Immature natural killer cell (primary cell): Measurements from ENCODE around the gene MYH11. TPM values are rescaled to one million over a fixed set of nuclear protein-coding genes. Genes with fewer than 3 reads are reported as not detected.
A peak's percentile ranks its signal among the peaks of the same experiment; 100 is the strongest.

Experiments
- DNase-seq, 3 donors: peaks; one replicate each; pipeline ENCODE4 v3.0.0; 2022; ENCODE audit warnings: mixed read lengths in 1 of 3
- H3K27ac Mint-ChIP-seq, 6 donors: one replicate each; pipeline ENCODE4 v1.8.0; 2020; ENCODE audit warnings: mixed read lengths in 6 of 6, mild to moderate bottlenecking in 5 of 6, inconsistent platforms in 4 of 6, moderate library complexity in 3 of 6
- H3K27me3 Mint-ChIP-seq, 3 donors: one replicate each; pipeline ENCODE4 v1.8.0; 2020 to 2021; ENCODE audit warnings: low read depth in 3 of 3, mild to moderate bottlenecking in 3 of 3, mixed read lengths in 3 of 3, moderate library complexity in 3 of 3, inconsistent platforms in 1 of 3
- H3K36me3 Mint-ChIP-seq, 3 donors: one replicate each; pipeline ENCODE4 v1.8.0; 2020; ENCODE audit warnings: mixed read lengths in 3 of 3, inconsistent platforms in 2 of 3, mild to moderate bottlenecking in 2 of 3
- H3K4me1 Mint-ChIP-seq, 2 donors: one replicate each; pipeline ENCODE4 v1.8.0; 2020; ENCODE audit warnings: inconsistent platforms in 2 of 2, mild to moderate bottlenecking in 2 of 2, mixed read lengths in 2 of 2, moderate library complexity in 1 of 2
- H3K4me3 Mint-ChIP-seq, 5 donors: one replicate each; pipeline ENCODE4 v1.8.0; 2020; ENCODE audit warnings: mild to moderate bottlenecking in 5 of 5, mixed read lengths in 5 of 5, inconsistent platforms in 3 of 5, moderate library complexity in 3 of 5
- H3K9me3 Mint-ChIP-seq, 6 donors: one replicate each; pipeline ENCODE4 v1.8.0; 2020; ENCODE audit warnings: mild to moderate bottlenecking in 6 of 6, mixed read lengths in 6 of 6, inconsistent platforms in 4 of 6, moderate library complexity in 3 of 6
- polyA plus RNA-seq, 3 donors: library from polyadenylated mRNA; unstranded; fragments of 300-500 nt; fragmentation: Illumina TruSeq; gene quantifications; one replicate each; pipeline ENCODE4 v1.2.3, GENCODE V29; 2021

The MYH11 gene
- polyA plus RNA-seq, 3 donors from 2014 or later = 0.32 to 1.6 TPM; not detected in 1

DNA sequence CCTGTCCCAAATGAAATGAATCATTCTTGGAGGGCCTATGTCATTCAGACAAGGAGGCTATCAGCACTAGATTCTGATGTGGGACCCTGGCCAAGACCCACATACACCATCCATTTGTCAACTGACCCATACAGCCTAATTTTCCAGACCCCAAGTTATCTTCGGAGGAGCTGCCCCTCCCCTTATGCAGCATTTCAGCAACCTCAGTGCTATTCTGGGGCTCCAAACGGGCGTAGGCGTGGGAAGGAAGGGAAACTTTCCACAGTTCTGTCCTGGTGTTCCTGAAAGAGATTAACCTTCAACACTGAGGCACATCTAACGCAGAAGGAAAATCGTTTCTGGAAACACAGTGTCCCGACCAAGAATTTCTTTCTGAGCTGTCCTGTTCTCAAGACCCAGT, 86.7 kb downstream of the MYH11 start:
- Mint-ChIP-seq H3K9me3 (no peaks in the 10 kb centered on the region), H3K4me3 (no peak overlapping the region), H3K36me3 (no peaks in the 10 kb centered on the region), H3K27ac (no peak overlapping the region), H3K4me1 (peaks cover 2 to 4% of the 10 kb centered on the region in 2 donors), H3K27me3 (peaks cover 0 to 8% (median 1%) of the 10 kb centered on the region in 3 donors)
- no peak for DNase-seq

DNA sequence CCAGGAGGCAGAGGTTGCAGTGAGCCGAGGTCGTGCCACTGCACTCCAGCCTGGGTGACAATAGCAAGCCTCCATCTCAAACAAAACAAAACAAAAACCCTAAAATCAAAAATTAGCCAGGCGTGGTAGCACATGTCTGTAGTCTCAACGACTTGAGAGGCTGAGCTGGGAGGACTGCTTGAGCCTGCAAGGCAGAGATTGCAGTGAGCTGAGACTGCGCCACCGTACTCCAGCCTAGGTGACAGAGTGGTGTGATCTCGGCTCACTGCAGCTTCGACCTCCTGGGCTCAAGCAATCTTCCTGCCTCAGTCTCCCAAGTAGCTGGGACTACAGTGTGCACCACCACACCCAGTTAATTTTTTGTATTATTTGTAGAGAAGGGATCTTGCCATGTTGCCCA, 87.6 kb downstream of the MYH11 start:
- H3K4me1 Mint-ChIP-seq = peaks cover 2 to 4% of the 10 kb centered on the region in 2 donors
- no peaks in the 10 kb centered on the region for H3K36me3 Mint-ChIP-seq
- no peak overlapping the region for H3K27ac Mint-ChIP-seq
- no peaks in the 10 kb centered on the region for H3K9me3 Mint-ChIP-seq
- DNase-seq = no peak
- H3K4me3 Mint-ChIP-seq = no peak overlapping the region
- H3K27me3 Mint-ChIP-seq = peaks cover 0 to 8% (median 1%) of the 10 kb centered on the region in 3 donors

- H3K27ac Mint-ChIP-seq = no peak overlapping the region
- H3K4me1 Mint-ChIP-seq = peaks cover 2 to 4% of the 10 kb centered on the region in 2 donors
- no peak for DNase-seq
- no peaks in the 10 kb centered on the region for H3K9me3 Mint-ChIP-seq
- no peaks in the 10 kb centered on the region for H3K36me3 Mint-ChIP-seq
- H3K4me3 Mint-ChIP-seq = no peak overlapping the region
- H3K27me3 Mint-ChIP-seq = peaks cover 0 to 8% (median 1%) of the 10 kb centered on the region in 3 donors
Measured at GRCh38 chr16:15768201-15768600, 88.6 kb downstream of the MYH11 start.

GRCh38 chr16:15766918-15767317, 89.9 kb downstream of the MYH11 start:
- DNase-seq = no peak
- Mint-ChIP-seq H3K9me3 (no peaks in the 10 kb centered on the region), H3K36me3 (no peaks in the 10 kb centered on the region), H3K4me1 (peaks cover 2 to 4% of the 10 kb centered on the region in 2 donors), H3K27ac (peak overlapping the region in 1 of 6 donors; percentile 6), H3K4me3 (no peak overlapping the region), H3K27me3 (peaks cover 1 to 8% (median 5%) of the 10 kb centered on the region in 3 donors)

- Mint-ChIP-seq H3K36me3 (no peaks in the 10 kb centered on the region), H3K9me3 (no peaks in the 10 kb centered on the region), H3K4me1 (peaks cover 2 to 4% of the 10 kb centered on the region in 2 donors), H3K27ac (no peak overlapping the region), H3K4me3 (no peak overlapping the region), H3K27me3 (peaks cover 1 to 10% (median 7%) of the 10 kb centered on the region in 3 donors)
- peak; percentile 20 to 45 (median 36) for DNase-seq
Measured at GRCh38 chr16:15765880-15766279, 90.9 kb downstream of the MYH11 start.

DNA sequence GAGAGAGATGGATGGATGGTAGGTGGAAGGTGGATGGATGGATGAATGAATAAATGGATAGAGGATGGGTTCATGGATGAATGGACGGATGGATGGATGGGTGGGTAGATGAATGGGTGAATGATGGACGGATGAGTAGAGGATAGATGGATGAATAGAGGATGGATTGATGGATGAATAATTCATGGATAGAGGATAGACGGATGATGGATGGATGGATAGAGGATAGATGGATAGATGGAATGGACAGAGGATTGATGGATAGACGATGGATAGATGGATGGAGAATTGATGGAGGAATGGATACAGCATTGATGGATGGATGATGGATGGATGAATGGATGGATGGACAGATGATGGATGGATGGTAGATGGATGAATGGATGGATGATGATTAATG, 91.7 kb downstream of the MYH11 start:
- no peaks in the 10 kb centered on the region for H3K36me3 Mint-ChIP-seq
- H3K9me3 Mint-ChIP-seq = no peaks in the 10 kb centered on the region
- no peak for DNase-seq
- H3K27ac Mint-ChIP-seq = no peak overlapping the region
- H3K4me1 Mint-ChIP-seq = peaks cover 2 to 4% of the 10 kb centered on the region in 2 donors
- H3K4me3 Mint-ChIP-seq = no peak overlapping the region
- peaks cover 5 to 14% (median 9%) of the 10 kb centered on the region in 3 donors for H3K27me3 Mint-ChIP-seq

GRCh38 chr16:15764112-15764511, 92.7 kb downstream of the MYH11 start:
- no peak overlapping the region for H3K4me3 Mint-ChIP-seq
- no peaks in the 10 kb centered on the region for H3K36me3 Mint-ChIP-seq
- DNase-seq = no peak
- H3K4me1 Mint-ChIP-seq = peaks cover 2 to 4% of the 10 kb centered on the region in 2 donors
- H3K27ac Mint-ChIP-seq = no peak overlapping the region
- no peaks in the 10 kb centered on the region for H3K9me3 Mint-ChIP-seq
- peaks cover 5 to 20% (median 9%) of the 10 kb centered on the region in 3 donors for H3K27me3 Mint-ChIP-seq

DNA sequence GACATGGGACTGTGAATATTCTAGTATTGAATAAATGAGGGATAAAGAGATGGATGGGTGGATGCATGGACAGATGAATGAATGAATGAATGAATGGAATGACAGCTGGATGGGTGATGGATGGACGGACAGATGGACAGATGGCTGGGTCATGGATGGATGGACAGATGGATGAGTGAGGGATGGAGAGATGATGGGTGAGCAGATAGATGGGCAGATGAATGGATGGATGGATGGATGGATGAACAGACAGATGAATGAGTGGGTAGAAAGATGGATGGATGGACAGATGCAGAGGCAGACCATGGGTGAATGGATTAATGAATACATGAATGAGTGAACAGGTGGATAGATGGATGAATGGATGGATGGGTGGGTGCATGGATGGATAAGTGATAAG, 96.7 kb downstream of the MYH11 start:
- H3K9me3 Mint-ChIP-seq = no peaks in the 10 kb centered on the region
- no peaks in the 10 kb centered on the region for H3K36me3 Mint-ChIP-seq
- no peaks in the 10 kb centered on the region for H3K4me1 Mint-ChIP-seq
- no peak overlapping the region for H3K27ac Mint-ChIP-seq
- H3K4me3 Mint-ChIP-seq = no peak overlapping the region
- DNase-seq = no peak
- peaks cover 3 to 30% (median 5%) of the 10 kb centered on the region in 3 donors for H3K27me3 Mint-ChIP-seq

DNA sequence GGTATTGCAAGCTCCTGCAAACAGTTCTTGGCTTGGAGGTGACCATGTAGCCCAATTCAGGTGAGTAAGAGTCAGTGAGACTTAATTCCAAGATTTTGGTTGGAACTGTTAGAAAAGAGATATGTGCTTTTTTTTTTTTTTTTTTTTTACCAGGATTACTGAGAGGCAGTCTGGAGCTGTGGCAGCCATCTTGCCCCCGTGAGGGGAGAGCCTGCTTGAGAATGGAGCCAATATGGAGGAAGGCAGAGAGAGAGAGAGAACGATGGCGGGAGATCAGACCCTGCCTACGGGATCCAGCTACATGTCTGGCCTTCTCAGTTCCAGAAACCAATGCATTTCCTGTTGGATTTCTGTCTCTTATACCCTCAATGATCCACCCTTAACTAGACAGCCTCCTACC, 97.8 kb downstream of the MYH11 start:
- no peak for DNase-seq
- H3K27me3 Mint-ChIP-seq = peaks cover 3 to 33% (median 5%) of the 10 kb centered on the region in 3 donors
- no peaks in the 10 kb centered on the region for H3K4me1 Mint-ChIP-seq
- no peak overlapping the region for H3K27ac Mint-ChIP-seq
- H3K9me3 Mint-ChIP-seq = no peaks in the 10 kb centered on the region
- no peak overlapping the region for H3K4me3 Mint-ChIP-seq
- H3K36me3 Mint-ChIP-seq = no peaks in the 10 kb centered on the region

DNA sequence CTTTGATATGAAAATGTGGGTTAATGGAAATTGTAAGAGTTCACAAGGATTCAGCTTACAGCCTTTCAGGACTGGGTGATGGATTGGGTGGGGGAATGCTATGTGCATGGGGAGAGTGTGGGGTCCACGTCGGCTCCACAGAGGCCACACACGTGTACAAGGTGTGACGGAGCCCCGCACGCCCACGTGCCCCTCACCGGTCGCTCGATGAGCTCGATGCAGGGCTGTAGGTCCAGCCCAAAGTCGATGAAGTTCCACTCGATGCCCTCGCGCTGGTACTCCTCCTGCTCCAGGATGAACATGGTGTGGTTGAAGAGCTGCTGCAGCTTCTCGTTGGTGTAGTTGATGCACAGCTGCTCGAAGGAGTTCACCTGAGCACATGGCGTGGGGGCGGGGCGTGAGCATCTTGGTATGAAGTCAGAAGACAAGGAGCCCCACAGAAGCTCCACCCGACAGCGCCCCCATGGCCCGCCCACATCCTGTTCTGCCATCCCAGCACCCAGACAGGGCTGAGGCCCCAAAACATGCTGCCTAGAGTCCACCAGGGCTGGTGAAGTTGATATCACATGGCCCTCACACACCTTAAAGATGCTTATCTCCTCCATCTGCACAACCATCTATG, 99.1 kb downstream of the MYH11 start:
- Mint-ChIP-seq H3K4me1 (no peaks in the 10 kb centered on the region), H3K27me3 (peaks cover 3 to 33% (median 5%) of the 10 kb centered on the region in 3 donors), H3K36me3 (no peaks in the 10 kb centered on the region), H3K4me3 (no peak overlapping the region), H3K9me3 (no peaks in the 10 kb centered on the region), H3K27ac (no peak overlapping the region)
- DNase-seq = no peak

DNA sequence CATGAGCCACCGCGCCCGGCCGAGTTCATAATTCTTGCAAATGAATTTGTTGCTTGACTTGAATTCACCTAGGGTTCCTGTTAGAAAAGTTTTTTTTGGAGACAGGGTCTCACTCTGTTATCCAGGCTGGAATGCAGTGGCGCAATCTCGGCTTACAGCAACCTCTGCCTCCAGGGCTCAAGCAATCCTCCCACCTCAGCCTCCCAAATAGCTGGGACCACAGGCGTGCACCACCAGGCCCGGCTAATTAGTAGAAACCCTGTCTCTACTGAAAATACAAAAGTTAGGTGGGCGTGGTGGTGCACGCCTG, 99.8 kb downstream of the MYH11 start:
- H3K4me1 Mint-ChIP-seq = no peaks in the 10 kb centered on the region
- H3K36me3 Mint-ChIP-seq = no peaks in the 10 kb centered on the region
- peaks cover 3 to 28% (median 5%) of the 10 kb centered on the region in 3 donors for H3K27me3 Mint-ChIP-seq
- no peak overlapping the region for H3K27ac Mint-ChIP-seq
- no peaks in the 10 kb centered on the region for H3K9me3 Mint-ChIP-seq
- H3K4me3 Mint-ChIP-seq = no peak overlapping the region
- no peak for DNase-seq

GRCh38 chr16:15754821-15755534, 101.8 kb downstream of the MYH11 start:
- H3K27ac Mint-ChIP-seq = no peak overlapping the region

DNA sequence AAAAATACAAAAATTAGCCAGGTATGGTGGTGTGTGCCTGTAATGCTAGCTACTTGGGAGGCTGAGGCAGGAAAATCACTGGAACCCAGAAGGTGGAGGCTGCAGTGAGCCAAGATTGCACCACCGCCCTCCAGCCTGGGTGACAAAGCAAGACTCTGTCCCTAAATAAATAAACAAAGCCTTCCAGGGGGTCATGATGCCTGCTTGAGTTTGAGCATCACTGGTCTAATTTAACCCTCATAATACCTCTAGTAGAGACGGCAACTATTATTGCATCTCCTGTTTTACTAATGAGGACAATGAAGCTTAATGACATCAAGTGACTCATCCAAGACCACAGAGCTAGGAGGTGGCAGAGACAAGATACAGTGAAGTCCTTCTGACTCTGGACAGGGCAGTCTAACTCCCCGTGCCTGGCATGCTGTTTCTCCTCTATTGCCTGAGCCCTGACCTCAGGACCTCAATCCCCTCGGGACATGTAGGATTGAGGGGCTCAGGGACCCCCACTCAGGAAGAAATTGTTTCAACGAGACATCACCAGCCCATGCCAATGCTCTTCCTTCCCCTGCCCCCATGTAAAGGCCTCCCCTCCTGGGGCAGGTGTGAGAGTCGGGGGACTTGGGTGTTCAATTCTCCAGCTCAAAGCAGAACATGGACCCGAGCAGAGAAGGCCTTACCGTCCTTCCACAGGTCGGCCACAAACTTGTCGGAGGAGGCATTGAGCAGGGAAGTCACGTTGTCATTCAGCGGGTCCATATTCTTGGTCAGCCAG, 103.9 kb downstream of the MYH11 start:
- H3K4me1 Mint-ChIP-seq = no peaks in the 10 kb centered on the region
- H3K36me3 Mint-ChIP-seq = peaks cover 0 to 15% (median 4%) of the 10 kb centered on the region in 3 donors
- H3K27me3 Mint-ChIP-seq = peaks cover 0 to 9% (median 3%) of the 10 kb centered on the region in 3 donors
- no peaks in the 10 kb centered on the region for H3K9me3 Mint-ChIP-seq
- DNase-seq = no peak
- no peak overlapping the region for H3K27ac Mint-ChIP-seq
- H3K4me3 Mint-ChIP-seq = no peak overlapping the region

More at GRCh38 chr16:15754821-15755534, 101.8 kb downstream of the MYH11 start:
- H3K27me3 Mint-ChIP-seq = peaks cover 0 to 18% (median 3%) of the 10 kb centered on the region in 3 donors
- H3K4me3 Mint-ChIP-seq = no peak overlapping the region
- no peaks in the 10 kb centered on the region for H3K4me1 Mint-ChIP-seq
- H3K36me3 Mint-ChIP-seq = no peaks in the 10 kb centered on the region
- DNase-seq = no peak
- H3K9me3 Mint-ChIP-seq = no peaks in the 10 kb centered on the region

GRCh38 chr16:15751940-15752339, 104.9 kb downstream of the MYH11 start:
- H3K27me3 Mint-ChIP-seq = peaks cover 0 to 7% (median 3%) of the 10 kb centered on the region in 3 donors
- no peaks in the 10 kb centered on the region for H3K9me3 Mint-ChIP-seq
- no peak for DNase-seq
- H3K4me3 Mint-ChIP-seq = no peak overlapping the region
- H3K4me1 Mint-ChIP-seq = no peaks in the 10 kb centered on the region
- H3K27ac Mint-ChIP-seq = no peak overlapping the region
- H3K36me3 Mint-ChIP-seq = peaks cover 5 to 21% (median 10%) of the 10 kb centered on the region in 3 donors
